HEK293 (cell line): ENCODE data around the gene SLC28A1.
A peak's percentile ranks its signal among the peaks of the same experiment; 100 is the strongest.

Source experiments
- ATF2 ChIP-seq: fragments of 450-650 bp; formaldehyde crosslinking; IDR thresholded peaks from 2 replicates; pipeline ENCODE4 v1.5.1; 2016; ENCODE audit warnings: missing biosample characterization, missing genetic modification characterization, low read depth
- EGR2 ChIP-seq: fragments of 450-650 bp; formaldehyde crosslinking; IDR thresholded peaks from 2 replicates; pipeline ENCODE4 v1.5.1; 2016; ENCODE audit warnings: low read depth, missing biosample characterization, missing genetic modification characterization
- KLF1 ChIP-seq: fragments of 450-650 bp; formaldehyde crosslinking; IDR thresholded peaks from 2 replicates; pipeline ENCODE4 v1.5.1; 2016; ENCODE audit warnings: missing biosample characterization, missing genetic modification characterization
- KLF8 ChIP-seq: fragments of 450-650 bp; formaldehyde crosslinking; IDR thresholded peaks from 2 replicates; pipeline ENCODE4 v1.5.1; 2016; ENCODE audit warnings: missing biosample characterization, missing genetic modification characterization
- KLF9 ChIP-seq: fragments of 450-650 bp; formaldehyde crosslinking; IDR thresholded peaks from 2 replicates; pipeline ENCODE4 v1.5.1; 2016; ENCODE audit warnings: missing biosample characterization, missing genetic modification characterization, low read depth
- MYNN ChIP-seq: fragments of 450-650 bp; formaldehyde crosslinking; IDR thresholded peaks from 2 replicates; pipeline ENCODE4 v1.5.1; 2016; ENCODE audit warnings: missing biosample characterization, missing genetic modification characterization, borderline replicate concordance
- OVOL3 ChIP-seq: fragments of 450-650 bp; formaldehyde crosslinking; IDR thresholded peaks from 2 replicates; pipeline ENCODE4 v1.5.1; 2016; ENCODE audit warnings: missing biosample characterization, missing genetic modification characterization
- PBX3 ChIP-seq: sonication (generic); formaldehyde crosslinking; IDR thresholded peaks from 2 replicates; pipeline ENCODE4 v1.8.1; 2022; ENCODE audit warnings: mild to moderate bottlenecking, moderate library complexity, missing genetic modification reagents
- PRDM10 ChIP-seq: fragments of 450-650 bp; formaldehyde crosslinking; IDR thresholded peaks from 2 replicates; pipeline ENCODE4 v1.5.1; 2016; ENCODE audit warnings: missing biosample characterization, missing genetic modification characterization
- SCRT1 ChIP-seq: fragments of 450-650 bp; formaldehyde crosslinking; IDR thresholded peaks from 2 replicates; pipeline ENCODE4 v1.5.1; 2016; ENCODE audit warnings: missing biosample characterization, missing genetic modification characterization, borderline replicate concordance
- WT1 ChIP-seq: fragments of 450-650 bp; formaldehyde crosslinking; IDR thresholded peaks from 2 replicates; pipeline ENCODE4 v1.5.1; 2016; ENCODE audit warnings: missing biosample characterization, missing genetic modification characterization
- YY2 ChIP-seq: fragments of 450-650 bp; formaldehyde crosslinking; IDR thresholded peaks from 2 replicates; pipeline ENCODE4 v1.5.1; 2016; ENCODE audit warnings: missing biosample characterization, missing genetic modification characterization
- ZBTB11 ChIP-seq: fragments of 450-650 bp; formaldehyde crosslinking; conservative IDR thresholded peaks from 2 replicates; pipeline ENCODE4 v1.5.1; 2016; ENCODE audit warnings: low read depth, missing biosample characterization, missing genetic modification characterization
- ZBTB17 ChIP-seq: fragments of 450-650 bp; formaldehyde crosslinking; IDR thresholded peaks from 2 replicates; pipeline ENCODE4 v1.5.1; 2016; ENCODE audit warnings: missing biosample characterization, missing genetic modification characterization
- ZBTB21 ChIP-seq: fragments of 450-650 bp; formaldehyde crosslinking; IDR thresholded peaks from 2 replicates; pipeline ENCODE4 v1.5.1; 2017; ENCODE audit warnings: missing biosample characterization, missing genetic modification characterization
- ZBTB8A ChIP-seq: fragments of 450-650 bp; formaldehyde crosslinking; IDR thresholded peaks from 2 replicates; pipeline ENCODE4 v1.5.1; 2016; ENCODE audit warnings: missing biosample characterization, missing genetic modification characterization
- ZEB2 ChIP-seq: fragments of 450-650 bp; formaldehyde crosslinking; IDR thresholded peaks from 2 replicates; pipeline ENCODE4 v1.5.1; 2016; ENCODE audit warnings: missing biosample characterization, missing genetic modification characterization
- ZNF10 ChIP-seq: fragments of 450-650 bp; formaldehyde crosslinking; IDR thresholded peaks from 2 replicates; pipeline ENCODE4 v1.5.1; 2017; ENCODE audit warnings: missing biosample characterization, missing genetic modification characterization
- ZNF132 ChIP-seq: fragments of 450-650 bp; formaldehyde crosslinking; IDR thresholded peaks from 2 replicates; pipeline ENCODE4 v1.5.1; 2017; ENCODE audit warnings: missing biosample characterization, missing genetic modification characterization, borderline replicate concordance
- ZNF169 ChIP-seq: fragments of 450-650 bp; formaldehyde crosslinking; IDR thresholded peaks from 2 replicates; pipeline ENCODE4 v1.5.1; 2016; ENCODE audit warnings: missing biosample characterization, missing genetic modification characterization
- ZNF501 ChIP-seq: fragments of 450-650 bp; formaldehyde crosslinking; IDR thresholded peaks from 2 replicates; pipeline ENCODE4 v1.5.1; 2016; ENCODE audit warnings: missing biosample characterization, missing genetic modification characterization
- ZNF514 ChIP-seq: fragments of 450-650 bp; formaldehyde crosslinking; IDR thresholded peaks from 2 replicates; pipeline ENCODE4 v1.5.1; 2016; ENCODE audit warnings: missing biosample characterization, missing genetic modification characterization
- ZNF621 ChIP-seq: fragments of 450-650 bp; formaldehyde crosslinking; IDR thresholded peaks from 2 replicates; pipeline ENCODE4 v1.5.1; 2017; ENCODE audit warnings: missing biosample characterization, missing genetic modification characterization
- ZNF626 ChIP-seq: fragments of 450-650 bp; sonication (Bioruptor Pico); formaldehyde crosslinking; IDR thresholded peaks from 2 replicates; pipeline ENCODE4 v1.5.1; 2018; ENCODE audit warnings: missing biosample characterization, missing genetic modification characterization, inconsistent platforms
- ZNF639 ChIP-seq: fragments of 450-650 bp; formaldehyde crosslinking; IDR thresholded peaks from 2 replicates; pipeline ENCODE4 v1.5.1; 2016; ENCODE audit warnings: missing biosample characterization, missing genetic modification characterization
- ZNF645 ChIP-seq: fragments of 450-650 bp; formaldehyde crosslinking; IDR thresholded peaks from 2 replicates; pipeline ENCODE4; 2016; ENCODE audit warnings: missing biosample characterization, missing genetic modification characterization
- ZNF670 ChIP-seq: fragments of 450-650 bp; formaldehyde crosslinking; IDR thresholded peaks from 2 replicates; pipeline ENCODE4 v1.5.1; 2016; ENCODE audit warnings: missing biosample characterization, missing genetic modification characterization, low read depth
- ZNF843 ChIP-seq: fragments of 450-650 bp; formaldehyde crosslinking; IDR thresholded peaks from 2 replicates; pipeline ENCODE4 v1.5.1; 2016; ENCODE audit warnings: missing biosample characterization, missing genetic modification characterization

The SLC28A1 gene

GRCh38 chr15:84981054-84981710 lies 96.7 kb downstream of the SLC28A1 start (continued):
- TF ChIP-seq ZNF645 (tag by site-specific recombination) (0 out of 2 replicates have a peak, but pooled peaks have one; percentile 54), KLF8 (tag by site-specific recombination) (peak; percentile 91), OVOL3 (tag by site-specific recombination) (peak; percentile 92), PRDM10 (tag by site-specific recombination) (peak; percentile 33), ZNF639 (tag by site-specific recombination) (peak; percentile 87), ZNF501 (tag by site-specific recombination) (peak; percentile 91), ZNF670 (tag by site-specific recombination) (no peak), YY2 (tag by site-specific recombination) (peak; percentile 45; the same call in 1 of the 2 replicates), ZNF169 (tag by site-specific recombination) (no peak), ZBTB11 (peak; percentile 46), ZEB2 (tag by site-specific recombination) (peak; percentile 95), ZBTB21 (tag by site-specific recombination) (peak; percentile 70), ATF2 (tag by site-specific recombination) (peak; percentile 69; the same call in 1 of the 2 replicates), KLF1 (tag by site-specific recombination) (peak; percentile 49; the same call in 1 of the 2 replicates), ZNF514 (tag by site-specific recombination) (no peak), ZBTB8A (tag by site-specific recombination) (peak; percentile 97), PBX3 (peak; percentile 82; the same call in 1 of the 2 replicates), ZBTB17 (tag by site-specific recombination) (peak; percentile 90), ZNF621 (no peak), ZNF626 (tag by site-specific recombination) (no peak), ZNF132 (tag by site-specific recombination) (no peak), WT1 (tag by site-specific recombination) (peak; percentile 54; the same call in 1 of the 2 replicates), MYNN (peak; percentile 70; the same call in 1 of the 2 replicates), ZNF843 (tag by site-specific recombination) (peak; percentile 81), SCRT1 (no peak), ZNF10 (peak; percentile 85), KLF9 (tag by site-specific recombination) (no peak), EGR2 (tag by site-specific recombination) (peak; percentile 11; the same call in 1 of the 2 replicates)
